Stomach (tissue), 4 donors: ENCODE results near the gene HPCA.

Experiments
- EP300 ChIP-seq: sonication (generic); formaldehyde crosslinking; IDR thresholded peaks from one replicate; pipeline ENCODE4 v1.6.1; 2017; ENCODE audit warnings: antibody characterized with exemption
- POLR2A ChIP-seq, 4 donors: fragments of 450-650 bp; IDR thresholded peaks; one replicate each; pipeline ENCODE4 v1.6.1; 2016; ENCODE audit warnings: antibody characterized with exemption in 4 of 4, control low read depth in 2 of 4, mild to moderate bottlenecking in 1 of 4, moderate library complexity in 1 of 4
- TF ChIP-seq, protein P1 (sequence below), 7 experiments: fragments of 450-650 bp in 4 of 7; fragments of 200-600 bp in 3 of 7; sonication (generic) in 3 of 7; IDR thresholded peaks; one replicate each; pipeline ENCODE4 v1.5.1; 2016 to 2019; ENCODE audit warnings: antibody characterized with exemption in 7 of 7, control low read depth in 2 of 7, mild to moderate bottlenecking in 1 of 7

DNA sequence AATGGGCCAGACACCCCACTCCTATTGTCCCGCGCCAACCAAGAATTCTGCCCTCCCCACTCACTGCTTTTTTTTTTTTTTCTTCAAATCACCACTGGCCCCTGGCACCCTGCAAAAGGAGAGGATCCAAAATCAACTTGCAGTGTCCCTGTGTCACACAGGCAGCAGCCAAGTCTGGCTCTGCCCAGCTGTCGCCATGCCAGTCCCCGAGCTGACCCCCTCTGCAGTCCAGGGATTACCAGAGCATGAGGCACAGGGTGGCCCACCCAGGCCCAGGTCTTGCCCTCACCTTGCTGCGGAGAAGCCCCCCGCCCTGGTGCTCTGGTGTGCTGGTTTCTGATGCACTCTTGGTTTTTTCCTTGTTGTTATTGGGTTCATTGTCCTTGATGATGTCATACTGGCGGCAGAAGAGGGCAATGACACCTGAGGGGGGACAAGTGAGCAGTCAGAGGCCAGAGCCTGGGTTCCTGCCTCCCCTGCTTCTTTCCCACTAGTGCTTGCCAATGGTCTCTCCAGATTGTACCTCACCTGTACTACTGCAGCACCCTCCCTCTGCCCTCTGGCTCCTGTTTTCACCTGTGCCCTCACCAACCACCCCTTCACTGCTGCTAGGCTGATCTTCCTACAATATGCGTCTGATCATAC lies 21.8 kb upstream of the HPCA start:
- TF ChIP-seq POLR2A (IDR thresholded peaks at IDR 0.05): no peak
- TF ChIP-seq, protein P1, sequence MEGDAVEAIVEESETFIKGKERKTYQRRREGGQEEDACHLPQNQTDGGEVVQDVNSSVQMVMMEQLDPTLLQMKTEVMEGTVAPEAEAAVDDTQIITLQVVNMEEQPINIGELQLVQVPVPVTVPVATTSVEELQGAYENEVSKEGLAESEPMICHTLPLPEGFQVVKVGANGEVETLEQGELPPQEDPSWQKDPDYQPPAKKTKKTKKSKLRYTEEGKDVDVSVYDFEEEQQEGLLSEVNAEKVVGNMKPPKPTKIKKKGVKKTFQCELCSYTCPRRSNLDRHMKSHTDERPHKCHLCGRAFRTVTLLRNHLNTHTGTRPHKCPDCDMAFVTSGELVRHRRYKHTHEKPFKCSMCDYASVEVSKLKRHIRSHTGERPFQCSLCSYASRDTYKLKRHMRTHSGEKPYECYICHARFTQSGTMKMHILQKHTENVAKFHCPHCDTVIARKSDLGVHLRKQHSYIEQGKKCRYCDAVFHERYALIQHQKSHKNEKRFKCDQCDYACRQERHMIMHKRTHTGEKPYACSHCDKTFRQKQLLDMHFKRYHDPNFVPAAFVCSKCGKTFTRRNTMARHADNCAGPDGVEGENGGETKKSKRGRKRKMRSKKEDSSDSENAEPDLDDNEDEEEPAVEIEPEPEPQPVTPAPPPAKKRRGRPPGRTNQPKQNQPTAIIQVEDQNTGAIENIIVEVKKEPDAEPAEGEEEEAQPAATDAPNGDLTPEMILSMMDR (IDR thresholded peaks at IDR 0.05): no peak
- TF ChIP-seq EP300: no peak
